AML-193 (cell line): ENCODE results near the gene FCHSD1.

Source experiments
- DNase-seq, 2 experiments: peaks; one replicate each; lab custom pipeline; 2025; lab: John Stamatoyannopoulos, UW

FCHSD1 gene

DNA sequence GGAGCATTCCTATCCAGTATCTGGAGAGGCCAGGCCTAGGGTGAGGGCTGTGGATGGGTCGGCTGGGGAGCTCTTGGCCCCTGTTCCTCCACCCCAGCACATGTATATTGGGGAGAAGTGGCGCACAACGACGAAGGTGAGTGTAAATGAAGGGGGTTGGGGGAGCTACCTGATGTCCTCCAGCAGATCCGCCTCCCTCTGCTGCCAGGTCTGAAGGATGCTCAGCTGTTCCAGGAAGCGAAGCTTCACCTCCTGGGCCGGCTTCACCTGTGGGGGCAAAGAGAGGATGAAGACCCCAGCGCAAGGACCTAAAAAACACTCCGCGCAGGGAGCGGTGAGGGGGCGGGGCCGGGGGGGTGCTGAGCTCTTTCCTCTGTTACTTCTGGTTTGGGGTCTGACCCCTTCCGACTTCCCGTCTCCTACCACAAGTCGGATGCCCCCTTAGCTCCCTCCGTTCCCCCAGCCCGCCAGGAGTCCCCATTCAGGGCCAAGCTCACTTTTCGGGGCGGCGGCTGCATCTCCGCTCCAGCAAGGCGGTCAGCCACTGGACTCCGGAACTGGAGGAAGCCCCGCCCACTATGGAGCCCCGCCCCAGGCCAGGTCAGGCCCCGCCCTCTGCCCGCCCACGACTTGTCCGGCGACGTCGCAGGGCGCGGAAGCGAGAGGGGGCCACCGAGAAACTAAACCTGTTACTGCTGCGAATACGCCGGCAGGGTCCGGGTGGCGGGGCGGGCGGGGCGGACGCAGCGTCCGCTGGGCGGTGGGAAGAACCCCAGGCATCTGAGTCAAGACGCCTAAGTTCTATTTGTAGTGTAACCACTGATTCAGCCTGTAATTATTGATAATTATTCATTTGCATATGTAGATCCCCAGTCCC is at the start of gene FCHSD1:
Gene FCHSD1 (minus strand): TSS at position 568 of the 877 bp plus-strand sequence. CDS start 50 bp downstream, at position 518.
- DNase-seq, result peak; percentile 66 to 77

DNA sequence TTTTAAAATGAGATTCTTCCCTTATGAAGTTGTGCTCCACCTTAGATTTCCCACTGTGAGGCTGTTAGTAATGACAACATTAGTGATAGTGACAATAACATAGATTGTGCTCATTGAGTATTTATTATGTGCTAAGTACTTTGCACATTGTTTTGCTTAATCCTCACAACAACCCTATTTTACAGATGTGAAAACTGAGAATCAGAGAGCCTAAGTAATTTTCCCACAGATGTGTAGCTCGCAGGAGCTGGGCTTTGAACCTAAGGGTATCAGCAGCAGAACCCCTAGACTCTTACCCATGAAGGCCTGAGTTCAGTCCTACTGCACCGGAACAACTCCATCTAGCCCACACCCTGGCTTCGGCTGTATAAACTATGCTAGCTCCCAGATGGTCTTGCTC is 46.4 kb upstream of the FCHSD1 start:
- no peak for DNase-seq

DNA sequence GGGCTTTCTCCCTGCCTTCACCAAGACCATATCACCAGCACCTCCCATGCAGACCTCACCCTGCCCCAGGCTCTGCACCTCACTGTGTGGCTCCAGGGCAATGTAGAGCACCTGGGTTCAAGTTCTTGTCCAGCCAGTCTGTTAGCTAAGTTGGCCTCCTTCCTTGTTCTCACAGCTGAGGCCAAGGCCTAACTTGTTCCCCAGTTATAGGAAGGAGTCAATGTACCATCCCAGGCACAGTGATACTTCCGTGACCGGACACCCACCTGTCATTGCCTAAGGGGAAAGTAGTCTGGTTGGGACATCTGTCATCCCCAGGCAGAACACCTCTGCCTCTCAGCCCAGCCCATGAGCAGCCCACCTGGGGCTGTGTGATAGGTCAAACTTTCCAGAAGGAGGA is 45.2 kb upstream of the FCHSD1 start:
- no peak for DNase-seq

DNA sequence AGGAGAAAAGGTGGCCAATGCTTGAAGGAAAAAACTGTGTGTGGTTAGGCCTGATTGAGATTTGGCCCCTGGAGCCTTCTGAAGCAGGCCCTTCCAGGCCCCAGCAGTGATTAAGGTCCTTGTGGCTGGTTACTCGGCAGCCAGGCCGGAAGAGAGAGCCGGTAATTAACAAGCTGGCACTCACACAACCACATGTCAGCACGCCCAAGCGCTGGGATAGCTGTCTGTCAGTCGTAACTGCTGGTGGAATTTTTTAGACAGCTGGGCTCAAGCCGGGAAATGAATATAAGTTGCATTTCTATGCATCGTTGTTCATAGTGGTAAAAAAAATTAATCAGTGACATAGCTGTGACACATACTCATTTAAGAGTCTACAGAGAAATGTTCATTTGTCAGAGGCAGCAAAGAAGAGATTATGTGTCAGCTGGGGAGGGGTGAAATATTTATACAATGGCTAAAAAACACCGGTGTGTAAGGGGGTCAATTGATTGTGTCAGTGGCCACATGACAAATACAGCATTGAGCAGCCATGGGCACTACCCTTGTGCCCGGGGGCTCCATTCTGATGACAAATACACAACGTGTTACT is 44.5 kb upstream of the FCHSD1 start:
- no peak for DNase-seq

DNA sequence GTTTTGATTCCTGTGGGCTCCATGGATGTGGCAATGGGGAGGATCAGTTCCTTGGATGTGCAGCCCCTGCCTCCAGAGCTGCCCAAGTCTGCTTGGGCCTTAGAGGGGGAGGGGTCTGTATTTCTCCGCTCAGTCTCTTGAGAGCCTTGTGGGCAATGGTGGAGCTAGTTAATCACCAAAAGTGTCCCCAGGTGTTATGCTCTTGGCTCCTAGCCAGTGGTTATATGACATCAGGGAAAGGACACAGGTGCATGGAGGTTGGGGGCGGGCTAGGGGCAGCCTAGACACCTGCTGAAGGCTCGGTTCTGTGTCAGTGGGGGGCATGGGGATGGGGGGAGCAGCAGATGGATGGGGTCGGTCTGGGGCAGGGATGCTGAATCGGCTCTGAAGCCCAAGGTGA is 43.3 kb upstream of the FCHSD1 start:
- DNase-seq, result no peak

DNA sequence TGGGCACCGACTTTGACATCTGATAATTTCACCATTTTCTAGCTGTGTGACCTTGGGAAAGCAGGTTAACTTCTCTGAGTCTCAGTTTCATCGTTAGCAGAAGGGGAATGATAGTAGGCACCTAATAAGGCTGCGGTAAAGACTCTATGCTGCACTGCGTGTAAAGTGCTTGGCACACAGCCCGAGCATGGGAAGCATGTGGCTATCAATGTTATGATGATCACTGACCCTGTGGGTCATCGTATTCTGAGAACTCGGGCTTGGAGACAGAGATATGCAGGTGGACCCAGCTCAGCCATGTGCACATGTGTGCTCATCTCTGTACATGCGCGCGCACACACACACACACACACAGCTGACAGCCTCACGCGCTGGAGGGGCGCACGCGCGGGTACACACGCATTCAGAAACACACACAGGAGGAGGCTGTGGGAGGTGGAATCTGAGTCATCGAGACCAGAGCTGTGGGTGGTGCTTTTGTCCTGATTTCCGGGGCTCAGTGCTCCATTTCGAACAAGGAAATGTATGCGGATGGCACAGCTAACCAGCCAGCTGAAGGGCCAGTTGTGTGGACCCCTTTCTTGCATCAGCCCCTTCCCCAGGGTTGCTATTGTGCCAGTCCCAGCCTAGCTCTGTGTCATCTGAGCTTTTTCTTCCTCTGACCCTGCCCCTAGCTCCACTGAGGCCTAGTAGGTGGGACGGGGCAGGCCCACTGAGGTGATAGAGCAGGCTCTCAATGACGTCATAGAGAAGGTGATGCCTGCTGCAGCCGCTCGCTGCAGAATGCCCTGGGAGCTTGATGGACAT is 41.9 kb upstream of the FCHSD1 start:
- DNase-seq, result no peak

DNA sequence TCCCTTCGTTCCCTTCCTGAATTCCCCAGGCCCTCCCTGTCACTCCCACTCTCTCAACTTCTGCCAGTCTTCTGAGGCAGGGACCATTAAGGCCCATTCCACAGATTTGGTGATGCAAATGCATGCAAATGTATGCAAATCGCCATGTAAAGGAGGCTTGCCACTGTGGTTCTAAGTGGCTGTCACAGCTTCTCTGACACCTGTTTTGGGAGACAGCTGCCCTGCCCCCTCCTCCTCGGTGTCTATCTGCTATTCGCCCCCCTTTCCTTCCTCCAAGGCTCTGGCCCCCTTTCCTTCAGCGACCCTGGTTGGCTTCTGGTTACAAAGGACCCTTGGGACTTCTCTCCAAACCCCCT is 41.3 kb upstream of the FCHSD1 start:
- no peak for DNase-seq

DNA sequence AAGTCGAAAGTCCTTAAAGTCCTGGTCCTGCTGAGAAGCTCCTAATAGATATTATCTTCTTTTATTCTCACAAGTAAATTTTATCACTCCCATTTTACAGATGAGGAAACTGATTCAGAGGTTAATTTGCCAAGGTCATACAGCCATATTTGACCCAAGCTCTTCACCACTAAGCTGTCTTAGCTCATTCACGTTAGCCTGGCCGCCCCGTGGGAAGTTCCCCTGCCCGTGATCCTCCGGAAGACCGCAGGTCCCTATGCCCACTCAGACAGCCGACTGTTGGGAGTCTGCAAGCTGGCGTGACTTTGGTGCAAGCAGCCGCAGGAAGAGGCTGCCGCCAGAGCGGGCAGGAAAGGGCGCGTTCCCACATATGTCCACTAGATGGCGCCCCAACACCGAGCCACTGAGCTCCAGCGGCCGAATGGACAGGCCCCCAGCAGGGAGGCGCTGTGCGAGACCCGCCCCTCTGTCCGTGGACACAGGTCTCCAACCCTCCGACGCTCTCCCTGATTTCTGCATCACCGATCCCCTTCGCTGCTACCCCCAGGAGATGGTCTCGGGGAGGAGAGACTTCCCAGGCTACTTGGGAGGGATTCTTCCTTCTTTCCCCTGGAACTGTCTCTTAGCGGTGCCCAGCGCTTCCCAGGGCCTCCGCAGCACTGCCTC is 40.8 kb upstream of the FCHSD1 start:
- peak; percentile 64 to 72 for DNase-seq

DNA sequence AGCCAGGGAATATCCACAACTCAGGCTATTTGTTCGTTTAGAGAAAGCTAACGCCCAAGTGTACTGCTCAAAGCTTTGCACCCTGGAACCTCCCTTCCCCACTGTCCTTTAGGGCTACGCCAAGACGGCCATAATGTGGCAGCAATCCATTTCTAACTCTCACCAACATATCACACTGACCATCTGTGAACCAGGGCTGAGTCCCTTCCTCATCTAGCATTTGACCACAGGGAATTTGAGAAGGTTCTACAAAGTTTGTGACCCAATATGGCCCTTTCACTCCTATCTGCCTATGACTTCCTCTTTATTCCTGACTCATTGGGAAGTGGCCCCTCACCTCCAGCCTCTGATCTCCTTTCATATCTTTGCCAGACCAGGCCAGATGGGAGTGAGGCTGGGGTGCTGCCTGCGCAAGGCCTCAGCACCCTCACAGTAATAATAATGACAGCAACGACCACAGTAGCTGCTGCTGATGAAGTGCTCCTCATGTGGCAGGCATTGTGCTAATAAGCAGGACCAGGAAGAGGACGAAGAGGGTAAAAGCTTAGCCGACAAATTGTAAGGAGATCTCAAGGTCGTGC is 40.2 kb upstream of the FCHSD1 start:
- DNase-seq, result peak; percentile 8 to 21

DNA sequence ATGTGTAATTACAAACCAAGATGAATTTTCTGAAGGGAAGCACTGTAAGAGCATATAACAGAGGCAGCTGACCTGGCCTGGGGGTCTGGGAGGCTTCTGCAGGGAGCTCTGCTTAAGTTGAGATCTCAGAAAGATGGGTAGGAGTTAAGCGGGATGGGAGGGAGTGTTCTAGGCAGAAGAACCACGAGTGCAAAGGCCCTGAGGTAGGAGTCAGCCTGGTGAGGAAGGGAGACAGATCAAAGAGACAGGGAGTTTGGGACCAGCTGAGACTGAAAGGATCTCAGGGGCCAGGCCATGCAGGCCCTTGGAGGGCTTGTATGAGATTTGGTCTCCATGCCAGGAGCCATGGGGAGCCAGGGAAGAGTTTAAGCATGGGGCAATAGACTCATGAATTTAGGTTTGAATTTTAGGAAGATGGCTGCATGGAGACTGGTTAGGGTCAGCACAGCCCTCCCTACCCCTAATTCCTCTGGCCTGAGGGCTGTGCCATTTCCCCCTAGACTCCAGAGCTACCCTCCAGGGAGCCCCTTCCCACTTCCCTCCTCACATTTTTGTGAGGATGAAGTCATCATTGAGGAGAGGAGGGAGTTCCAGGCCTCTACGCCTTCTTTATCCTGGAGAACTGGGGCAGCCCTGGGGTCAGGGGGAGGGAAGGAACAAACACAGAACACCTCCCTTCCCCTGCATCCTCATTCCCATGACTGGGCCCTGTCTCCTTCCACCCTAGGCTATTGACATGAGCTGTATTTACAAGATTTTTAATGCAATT is 35.6 kb upstream of the FCHSD1 start:
- DNase-seq, result no peak

DNA sequence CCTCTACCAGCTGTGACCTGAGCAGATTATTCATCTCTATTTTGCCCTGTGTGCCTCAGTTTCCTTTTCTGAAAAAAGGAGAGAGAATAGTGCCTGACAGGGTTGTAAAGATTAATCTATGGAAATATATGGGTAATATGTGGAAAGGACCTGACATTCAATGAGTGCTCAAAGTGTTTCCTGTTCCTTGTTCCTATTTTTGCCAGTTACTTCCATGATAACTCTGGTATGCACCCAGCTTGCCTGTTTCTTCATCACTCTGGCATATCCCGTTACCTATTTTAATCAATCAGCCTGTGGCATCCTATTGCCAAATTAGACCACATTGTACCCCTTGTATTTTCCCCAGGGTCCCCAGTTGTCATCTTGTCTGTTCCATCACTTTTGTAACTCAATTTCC is 34.4 kb upstream of the FCHSD1 start:
- DNase-seq, result no peak

DNA sequence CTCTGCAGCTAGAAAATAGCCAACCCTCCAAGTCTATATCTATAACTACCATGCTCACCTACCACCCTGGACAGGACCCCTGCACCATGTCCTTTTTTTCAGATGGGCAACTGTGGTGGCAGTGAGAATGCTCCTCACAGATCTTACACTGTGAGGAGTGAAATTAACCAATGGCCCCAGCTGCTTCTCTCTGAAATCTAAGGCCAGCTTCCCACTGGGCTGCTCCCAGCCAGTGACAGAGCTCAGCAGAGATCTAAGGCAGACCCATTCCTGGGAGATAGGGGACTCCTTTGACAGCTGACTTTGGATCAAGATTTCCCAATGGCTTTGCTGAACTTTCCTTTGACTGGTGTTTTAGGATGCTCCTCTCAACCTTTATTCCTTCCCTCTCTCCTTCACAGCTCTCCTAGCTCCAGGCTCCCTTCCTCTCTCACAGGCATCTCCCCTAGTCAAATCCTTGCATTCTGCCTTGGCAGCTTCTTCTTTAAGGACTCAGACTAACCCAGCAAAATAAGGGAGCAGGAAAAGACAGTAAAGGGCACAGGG is 32.5 kb upstream of the FCHSD1 start:
- no peak for DNase-seq

DNA sequence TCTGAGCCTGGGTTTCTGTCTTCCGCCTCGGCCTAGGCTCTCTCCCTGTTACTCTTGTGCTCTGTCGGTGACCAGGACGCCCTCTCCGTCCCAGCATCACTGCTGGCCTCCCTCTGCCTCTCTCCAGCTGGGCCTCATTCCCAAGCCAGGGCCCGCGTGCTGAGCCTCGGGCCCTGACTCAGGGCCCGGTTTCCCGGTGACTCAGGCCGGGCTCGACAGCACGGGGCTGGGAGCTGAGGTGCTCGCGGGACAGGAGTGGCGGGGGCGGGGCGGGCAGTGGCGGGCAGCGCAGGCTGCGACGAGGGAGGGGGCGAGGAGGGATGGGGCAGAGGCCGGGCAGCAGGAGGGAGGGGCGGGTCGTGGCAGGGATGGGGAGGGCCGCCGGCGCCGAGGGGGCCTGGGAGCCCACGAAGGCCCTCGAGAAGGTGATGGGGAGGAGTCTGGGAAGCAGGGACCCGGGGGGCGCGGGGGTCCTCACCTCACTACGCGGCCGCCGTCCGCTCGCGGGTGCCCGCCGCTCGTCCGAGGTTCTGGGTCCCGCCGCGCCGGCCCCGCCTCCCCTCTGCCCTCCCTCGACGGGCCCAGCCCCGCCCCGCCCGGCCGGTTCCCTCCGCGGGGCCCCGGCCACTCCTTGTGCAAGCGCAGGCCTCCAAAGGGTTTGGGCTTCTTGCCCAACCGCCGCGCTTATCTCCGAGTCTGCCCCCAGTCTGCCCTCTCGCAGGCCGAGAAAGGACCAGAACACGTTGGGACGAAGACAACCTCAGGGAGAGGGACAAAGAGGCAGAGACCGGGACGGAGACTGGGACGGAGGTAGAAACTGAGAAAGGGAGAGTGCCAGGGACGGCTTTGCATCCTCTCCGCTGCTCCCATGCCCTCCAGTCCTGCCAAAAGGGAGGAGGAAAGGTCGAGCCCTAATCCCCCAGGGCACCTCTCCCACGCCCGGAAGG is 30.8 kb upstream of the FCHSD1 start, which contains the start of gene ARAP3:
Gene ARAP3 (minus strand): TSS at position 536 of the 947 bp plus-strand sequence. CDS start 1,744 bp downstream, outside the sequence.
- DNase-seq, result peak; percentile 77 to 78

DNA sequence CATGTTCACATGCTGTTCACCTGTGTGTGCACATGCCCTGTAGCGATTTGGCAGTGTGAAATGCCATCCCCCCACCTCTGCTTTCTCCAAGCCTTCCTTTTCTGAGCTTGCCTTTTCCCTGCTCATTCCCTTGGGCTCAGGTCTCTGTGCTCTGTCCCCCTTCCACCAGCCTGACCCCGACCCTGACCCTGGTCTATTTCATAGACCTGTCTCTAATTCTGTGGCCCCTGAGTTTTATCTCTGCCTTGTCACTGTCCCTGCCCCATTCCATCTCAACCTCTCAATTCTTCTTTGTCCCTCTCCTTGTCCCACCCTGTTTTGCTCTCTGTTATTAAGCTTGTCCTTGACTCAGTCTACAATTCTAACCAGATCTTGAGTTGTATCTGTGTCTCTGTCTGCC is 30.1 kb upstream of the FCHSD1 start:
- DNase-seq, result no peak

DNA sequence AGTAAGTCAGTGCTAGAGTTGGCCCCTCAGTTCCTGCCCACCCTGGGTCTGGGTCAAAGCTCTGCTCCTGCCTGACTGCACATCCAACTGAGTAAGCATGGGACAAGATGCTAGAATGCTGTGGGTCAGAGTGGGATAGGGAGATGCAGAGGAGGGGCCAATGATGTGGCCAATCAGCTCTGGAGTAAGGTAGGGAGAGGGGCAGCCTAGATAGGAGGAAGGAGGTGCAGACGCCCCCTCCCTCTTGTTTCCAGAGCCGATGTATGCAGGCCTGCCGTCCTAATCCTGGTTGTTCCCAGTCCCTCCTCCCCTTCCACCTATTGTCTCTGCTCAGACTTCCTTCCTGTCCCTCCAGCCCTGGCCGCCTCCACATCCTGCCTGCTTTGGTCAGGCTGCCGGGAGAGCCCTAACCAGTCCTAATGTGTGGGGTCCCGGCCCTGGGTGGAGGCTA is 29.6 kb upstream of the FCHSD1 start:
- no peak for DNase-seq

DNA sequence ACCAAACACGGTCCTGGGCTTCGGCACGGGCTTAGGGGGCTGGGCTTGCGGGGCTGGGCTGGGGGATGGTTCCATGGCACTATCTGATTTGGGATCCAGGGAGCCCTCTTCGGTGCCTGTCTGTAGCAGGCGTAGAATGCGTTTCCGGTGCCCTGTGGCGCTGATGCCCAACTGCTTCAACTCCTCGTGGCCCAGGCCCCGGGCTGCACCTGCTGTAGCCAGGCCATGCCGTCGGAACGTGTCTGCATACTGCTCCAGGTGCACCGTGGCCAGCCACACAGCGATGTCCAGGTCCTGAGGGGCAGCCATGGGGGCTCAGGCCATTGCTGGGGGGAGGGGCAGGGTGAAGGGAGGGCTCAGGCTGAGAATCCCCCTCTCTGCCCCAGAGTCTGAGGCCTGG is 29.0 kb upstream of the FCHSD1 start:
- no peak for DNase-seq

DNA sequence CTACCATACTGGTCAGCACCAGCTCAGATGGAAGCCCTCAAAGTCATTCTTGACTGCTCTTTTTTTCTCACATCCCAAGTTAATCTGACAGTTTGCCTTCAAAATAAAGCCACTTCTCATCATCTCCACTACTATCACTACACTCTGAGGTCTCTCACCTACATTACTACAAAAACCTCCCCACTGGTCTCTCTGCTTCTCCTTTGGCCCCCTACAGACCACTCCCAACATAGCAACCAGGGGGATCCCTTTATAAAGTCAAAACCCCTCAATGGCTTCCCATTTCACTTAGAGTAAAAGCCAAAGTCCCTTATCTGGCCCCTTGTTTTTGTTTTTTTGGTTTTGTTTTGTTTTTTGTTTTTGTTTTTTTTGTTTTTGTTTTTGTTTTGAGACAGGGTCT is 26.2 kb upstream of the FCHSD1 start:
- DNase-seq, result no peak

DNA sequence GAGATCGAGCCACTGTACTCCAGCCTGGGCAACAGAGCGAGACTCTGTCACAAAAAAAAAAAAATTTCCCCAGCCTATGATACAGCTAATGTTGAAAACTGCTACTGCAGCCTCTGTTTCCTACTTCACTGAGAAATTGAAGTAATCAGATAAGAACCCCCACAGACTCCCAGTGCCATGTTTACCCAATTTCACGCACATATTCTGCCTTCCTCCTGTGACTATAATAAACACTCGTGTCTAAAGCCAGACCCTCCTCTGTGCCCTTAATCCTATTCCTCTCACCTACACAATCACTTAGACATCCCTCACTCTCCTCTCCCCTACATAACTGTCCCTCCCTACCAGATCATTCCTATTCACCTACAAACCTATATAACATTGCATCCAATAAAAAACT is 24.5 kb upstream of the FCHSD1 start:
- no peak for DNase-seq

DNA sequence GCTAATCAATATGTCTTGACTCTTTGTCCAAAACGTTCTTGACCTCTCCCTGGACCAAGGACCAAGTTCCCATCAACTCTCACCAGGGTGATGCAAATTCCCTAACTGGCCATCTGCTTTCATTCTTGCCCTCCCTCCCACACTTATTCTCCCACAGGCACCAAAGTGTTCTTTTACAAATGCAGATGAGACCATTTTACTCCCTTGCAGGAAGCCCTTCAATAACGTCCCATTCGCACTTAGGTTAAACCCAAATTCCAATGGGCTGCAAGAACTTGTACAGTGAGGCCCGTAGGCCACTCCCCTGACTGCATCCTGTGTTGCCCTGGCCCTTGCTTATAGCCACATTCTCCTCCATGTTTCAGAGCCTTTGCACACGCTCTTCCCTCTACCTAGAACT is 23.5 kb upstream of the FCHSD1 start:
- DNase-seq, result no peak
